ENCODE measurements around the gene NRXN2. TPM values are rescaled to one million over a fixed set of nuclear protein-coding genes. Genes with fewer than 3 reads are reported as not detected.

Gene NRXN2
- polyA plus RNA-seq, 1 of the 3 experiments (the other 2 are of a cell fraction) = 0.15 TPM

DNA sequence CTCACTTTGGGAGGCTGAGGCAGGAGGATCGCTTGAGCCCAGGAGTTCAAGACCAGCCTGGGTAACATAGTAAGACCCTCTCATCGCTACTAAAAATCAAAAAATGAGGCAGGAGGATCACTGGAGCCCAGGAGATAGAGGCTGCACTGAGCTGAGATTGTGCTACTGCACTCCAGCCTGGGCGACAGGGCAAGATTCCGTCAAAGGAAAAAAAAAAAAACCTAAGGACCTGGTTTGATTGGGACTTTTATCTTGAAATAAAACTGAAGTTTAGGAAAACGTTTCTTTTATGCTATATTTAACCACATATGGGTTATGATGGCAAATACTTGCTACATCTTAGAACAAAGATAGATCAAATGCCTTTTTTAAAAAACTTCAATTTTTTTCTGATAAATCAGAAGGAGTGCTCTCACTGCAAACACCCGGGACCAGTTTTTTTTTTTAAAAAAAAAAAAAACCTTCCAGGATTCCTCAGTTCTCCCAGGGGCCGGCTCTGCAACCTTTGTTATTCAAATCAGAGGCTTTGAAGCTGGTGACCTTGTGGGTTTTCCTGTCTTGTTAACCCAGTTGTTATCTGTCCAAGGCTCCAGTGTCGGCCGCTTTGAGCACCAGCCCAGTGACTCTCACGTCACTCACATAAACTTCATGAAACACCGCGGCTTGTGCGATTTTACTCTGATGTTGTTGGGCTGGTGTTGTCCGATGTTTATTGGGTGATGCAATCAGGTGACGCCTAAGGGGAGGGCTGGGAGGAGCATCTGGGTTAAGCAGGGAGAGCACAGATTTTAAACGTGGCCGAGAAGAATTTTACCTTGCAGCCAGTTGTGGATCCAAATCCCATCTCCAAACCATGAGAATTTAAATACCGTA is 156.7 kb downstream of the NRXN2 start:
- POLR2A ChIA-PET = interaction anchor here (1.1 kb wide), 1 partner anchor 249 kb away, joined by 3 read pairs; the partner anchor contains the start of genes PRDX5 and TRMT112
- Histone ChIP-seq H3K27me3 (ENCODE audit: insufficient read depth) (no peaks in the 10 kb centered on the region), H3K9me2 (no peaks in the 10 kb centered on the region), H3K4me3 (ENCODE audit: low read depth in 2 of 2, low read length in 1 of 2) (no peak overlapping the region; a peak in 1 of 4 replicates), H4K20me1 (ENCODE audit: insufficient read depth) (no peaks in the 10 kb centered on the region), H3K36me3 (replicated peaks in 1 of 2; ENCODE audit: control insufficient read depth in 1 of 2, insufficient read depth in 2 of 2, low read length in 1 of 2) (no peaks in the 10 kb centered on the region), H3K9me3 (no peaks in the 10 kb centered on the region), H3K79me2 (ENCODE audit: insufficient read depth) (no peaks in the 10 kb centered on the region), H2AFZ (ENCODE audit: low read depth) (peak overlapping the region; percentile 82; the same call in 1 of the 2 replicates), H3F3A (replicated peaks; ENCODE audit: insufficient read depth) (no peaks in the 10 kb centered on the region), H3K9ac (no peak overlapping the region), H3K4me1 (ENCODE audit: control insufficient read depth in 1 of 2, insufficient read depth in 2 of 2, low read depth in 1 of 2, low read length in 1 of 2) (peaks cover 0 to 19% of the 10 kb centered on the region in 2 experiments; a peak in 2 of 4 replicates), H3K4me2 (0 out of 2 replicates have a peak overlapping the region, but pooled peaks have one; percentile 29), H3K27ac (ENCODE audit: low read depth in 2 of 2, low read length in 1 of 2) (peak overlapping the region in 1 of 2 experiments; percentile 89; a peak in 2 of 4 replicates)
- TF ChIP-seq, protein P1, sequence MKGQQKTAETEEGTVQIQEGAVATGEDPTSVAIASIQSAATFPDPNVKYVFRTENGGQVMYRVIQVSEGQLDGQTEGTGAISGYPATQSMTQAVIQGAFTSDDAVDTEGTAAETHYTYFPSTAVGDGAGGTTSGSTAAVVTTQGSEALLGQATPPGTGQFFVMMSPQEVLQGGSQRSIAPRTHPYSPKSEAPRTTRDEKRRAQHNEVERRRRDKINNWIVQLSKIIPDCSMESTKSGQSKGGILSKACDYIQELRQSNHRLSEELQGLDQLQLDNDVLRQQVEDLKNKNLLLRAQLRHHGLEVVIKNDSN (IDR thresholded peaks at IDR 0.05; ENCODE audit: borderline replicate concordance, low read depth) = peak; percentile 70; the same call in 1 of the 2 replicates
- TF ChIP-seq, protein P2, sequence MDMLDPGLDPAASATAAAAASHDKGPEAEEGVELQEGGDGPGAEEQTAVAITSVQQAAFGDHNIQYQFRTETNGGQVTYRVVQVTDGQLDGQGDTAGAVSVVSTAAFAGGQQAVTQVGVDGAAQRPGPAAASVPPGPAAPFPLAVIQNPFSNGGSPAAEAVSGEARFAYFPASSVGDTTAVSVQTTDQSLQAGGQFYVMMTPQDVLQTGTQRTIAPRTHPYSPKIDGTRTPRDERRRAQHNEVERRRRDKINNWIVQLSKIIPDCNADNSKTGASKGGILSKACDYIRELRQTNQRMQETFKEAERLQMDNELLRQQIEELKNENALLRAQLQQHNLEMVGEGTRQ (IDR thresholded peaks at IDR 0.05; ENCODE audit: borderline replicate concordance, low read depth, low read length) = peak; percentile 38; the same call in 1 of the 2 replicates
- TF ChIP-seq FOXJ3 (CRISPR knock-in tag; IDR thresholded peaks at IDR 0.05) (peak; percentile 74), RCOR1 (IDR thresholded peaks at IDR 0.05; ENCODE audit: low read length) (0 out of 2 replicates have a peak, but pooled peaks have one; percentile 7), CHD2 (IDR thresholded peaks at IDR 0.05; ENCODE audit: low read length, partially characterized antibody) (peak; percentile 51), TEAD4 (IDR thresholded peaks at IDR 0.05; ENCODE audit: borderline replicate concordance, insufficient read depth) (no peak), ELF1 (IDR thresholded peaks at IDR 0.05) (no peak), MXI1 (IDR thresholded peaks at IDR 0.05; ENCODE audit: low read depth, low read length) (peak; percentile 52; the same call in 1 of the 2 replicates)
- CTCF ChIA-PET = interaction anchor here (1.0 to 4.2 kb wide), 9 partner anchors 17 to 105 kb away, joined by 3 to 30 read pairs (median 4); no protein-coding TSS in a partner anchor
- 27% methylated on average over 18 of the region's 18 CpGs for WGBS (ENCODE audit: low lambda C conversion rate)
- peak; percentile 90 for DNase-seq

DNA sequence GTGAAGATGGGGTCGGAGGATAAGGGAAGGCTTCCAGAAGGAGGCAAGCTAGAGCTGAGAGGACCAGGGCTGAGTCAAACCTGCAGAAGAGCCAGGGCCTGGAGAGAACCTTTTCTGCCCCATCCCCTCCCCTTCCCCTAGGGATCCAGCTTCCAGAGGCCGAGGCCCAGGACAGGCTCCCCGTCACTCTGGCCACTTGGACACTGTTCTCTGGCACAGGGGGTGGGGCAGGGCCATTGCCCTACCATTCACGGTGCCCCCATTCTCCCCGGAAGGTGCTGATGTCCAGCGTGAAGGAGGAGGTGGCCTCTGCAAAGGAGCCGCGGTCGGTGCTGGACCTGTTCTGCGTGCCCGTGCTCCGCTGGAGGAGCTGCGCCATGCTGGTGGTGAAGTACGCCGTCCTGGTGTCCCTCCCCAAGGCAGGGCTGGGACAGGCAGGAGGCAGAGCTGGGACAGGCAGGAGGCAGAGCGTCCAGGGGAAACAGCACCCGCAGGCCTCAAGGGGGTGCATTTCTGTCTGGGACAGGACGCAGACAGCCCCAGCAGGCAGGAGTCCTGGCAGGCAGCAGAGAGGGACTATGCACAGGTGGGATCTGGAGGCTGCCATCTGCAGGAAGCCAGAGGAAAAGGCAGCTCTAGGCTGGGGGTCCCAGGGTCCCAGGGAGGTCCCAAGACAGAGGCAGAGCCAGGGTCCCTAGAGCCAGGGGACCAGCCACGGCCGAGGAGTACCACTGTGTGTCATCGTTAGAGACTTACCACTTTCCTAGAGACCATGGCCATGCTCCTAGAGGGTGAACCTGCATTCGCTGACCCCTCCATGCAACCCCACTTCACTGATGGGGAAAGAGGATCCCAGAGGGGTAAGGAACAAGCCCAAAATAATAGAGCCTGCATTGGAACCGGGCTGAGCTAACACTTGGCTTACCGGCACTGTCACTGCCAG is 157.8 kb downstream of the NRXN2 start:
- Histone ChIP-seq H3K27me3 (ENCODE audit: insufficient read depth) (no peaks in the 10 kb centered on the region), H3F3A (replicated peaks; ENCODE audit: insufficient read depth) (no peaks in the 10 kb centered on the region), H3K4me2 (no peak overlapping the region), H3K79me2 (ENCODE audit: insufficient read depth) (no peaks in the 10 kb centered on the region), H3K9me2 (no peaks in the 10 kb centered on the region), H3K4me3 (ENCODE audit: low read depth in 2 of 2, low read length in 1 of 2) (no peak overlapping the region), H4K20me1 (ENCODE audit: insufficient read depth) (no peaks in the 10 kb centered on the region), H3K9ac (no peak overlapping the region), H3K4me1 (ENCODE audit: control insufficient read depth in 1 of 2, insufficient read depth in 2 of 2, low read depth in 1 of 2, low read length in 1 of 2) (peaks cover 0 to 19% of the 10 kb centered on the region in 2 experiments; a peak in 2 of 4 replicates), H2AFZ (ENCODE audit: low read depth) (no peak overlapping the region), H3K9me3 (no peaks in the 10 kb centered on the region), H3K27ac (ENCODE audit: low read depth in 2 of 2, low read length in 1 of 2) (no peak overlapping the region), H3K36me3 (replicated peaks in 1 of 2; ENCODE audit: control insufficient read depth in 1 of 2, insufficient read depth in 2 of 2, low read length in 1 of 2) (no peaks in the 10 kb centered on the region)
- ChIA-PET POLR2A (no interaction called here), CTCF (interaction anchor here (0.8 to 4.2 kb wide), 12 partner anchors 18 to 151 kb away, joined by 3 to 30 read pairs (median 3); no protein-coding TSS in a partner anchor)
- 96% methylated on average over 9 of the region's 24 CpGs for WGBS (ENCODE audit: low lambda C conversion rate)
- DNase-seq = peak; percentile 58
- TF ChIP-seq CHD2 (IDR thresholded peaks at IDR 0.05; ENCODE audit: low read length, partially characterized antibody) (no peak), RAD21 (IDR thresholded peaks at IDR 0.05; ENCODE audit: low read length) (peak; percentile 12; the same call in 1 of the 2 replicates), SIN3A (IDR thresholded peaks at IDR 0.05; ENCODE audit: borderline replicate concordance, low read depth, low read length) (no peak)
